SIG-M5 (cell line): ENCODE data around the gene SALL3.

Experiments
- DNase-seq: peaks from one replicate; lab custom pipeline; 2025; lab: John Stamatoyannopoulos, UW

The SALL3 gene

DNA sequence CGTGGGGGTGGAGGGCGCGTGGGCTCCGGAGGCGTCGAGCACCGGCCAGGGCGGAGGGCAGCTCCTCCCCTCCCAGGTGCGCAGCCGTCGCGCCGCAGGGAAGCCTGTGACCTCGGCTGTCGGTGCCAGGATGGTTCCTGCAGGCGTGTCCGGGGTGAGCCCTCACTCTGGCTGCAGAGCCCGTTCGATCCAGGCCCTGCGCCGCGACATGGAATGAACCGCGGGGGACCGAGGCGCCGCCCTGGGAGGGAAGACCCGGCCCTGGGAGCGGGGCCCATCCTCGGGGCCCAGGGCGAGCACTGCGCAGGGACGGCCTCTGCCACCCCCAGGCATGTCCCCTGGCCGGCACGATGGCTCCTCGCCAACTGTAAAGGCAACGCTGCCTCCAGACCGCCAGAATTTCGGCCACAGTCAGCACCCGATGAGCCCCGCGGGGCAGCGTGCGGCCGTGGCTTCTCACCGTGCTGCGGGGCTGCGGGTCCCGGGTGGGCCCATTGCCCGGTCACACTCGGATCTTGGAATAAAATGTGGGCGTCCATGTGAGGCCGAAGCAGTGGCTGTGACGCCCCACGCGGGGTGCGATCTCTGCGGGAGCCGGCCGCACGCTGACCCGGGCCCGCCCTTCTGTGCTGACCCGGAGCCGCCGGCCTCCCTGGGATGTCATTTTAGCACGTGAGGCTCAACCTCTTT lies 26.6 kb downstream of the SALL3 start:
- DNase-seq, result no peak

DNA sequence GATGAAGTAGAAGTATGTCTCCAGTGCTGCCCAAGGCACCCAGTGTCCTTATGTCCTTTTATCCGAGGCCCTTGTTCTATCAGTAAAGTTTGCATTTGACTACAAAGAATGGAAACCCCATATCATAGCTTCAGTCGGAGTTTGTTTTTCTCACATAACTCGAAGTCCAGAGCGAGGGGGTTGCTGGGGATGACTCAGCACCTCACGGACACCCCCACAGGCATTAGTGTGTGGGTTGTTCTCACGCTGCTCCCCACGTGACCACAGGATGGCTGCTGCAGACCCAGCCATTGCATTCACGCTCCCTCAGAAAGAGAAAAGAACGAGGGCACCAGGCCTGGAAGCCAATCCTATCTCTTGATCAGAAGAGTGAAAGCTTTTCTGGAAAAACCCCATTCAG lies 27.8 kb downstream of the SALL3 start:
- no peak for DNase-seq

DNA sequence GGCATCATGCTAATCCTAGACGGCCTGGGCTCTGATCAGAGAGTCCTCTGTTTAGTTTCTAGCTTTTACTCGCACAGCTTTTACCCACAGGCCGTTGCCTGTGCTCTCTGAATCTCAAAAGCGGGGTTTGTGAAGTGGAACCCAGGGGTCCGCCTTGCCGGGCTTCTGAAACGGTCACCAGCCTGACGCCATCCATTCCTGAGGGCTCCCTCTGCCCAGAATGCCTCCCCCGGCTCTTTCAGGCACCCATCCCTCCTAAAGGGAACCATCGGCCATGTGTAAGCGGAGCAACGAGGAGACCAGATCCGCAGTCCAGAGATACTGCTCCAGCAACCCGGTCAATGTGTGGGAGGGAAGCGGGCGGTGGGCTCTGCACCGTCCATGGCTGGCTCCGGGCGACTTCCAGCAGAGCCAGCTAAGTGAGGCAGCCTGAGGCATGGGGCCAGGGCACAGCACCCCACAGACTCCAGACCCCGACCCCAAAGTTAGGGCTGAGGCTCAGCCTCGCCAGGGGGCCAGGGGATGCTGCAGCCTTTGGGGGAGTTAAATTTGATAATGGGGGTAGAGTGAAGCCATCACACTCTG lies 28.8 kb downstream of the SALL3 start:
- no peak for DNase-seq

DNA sequence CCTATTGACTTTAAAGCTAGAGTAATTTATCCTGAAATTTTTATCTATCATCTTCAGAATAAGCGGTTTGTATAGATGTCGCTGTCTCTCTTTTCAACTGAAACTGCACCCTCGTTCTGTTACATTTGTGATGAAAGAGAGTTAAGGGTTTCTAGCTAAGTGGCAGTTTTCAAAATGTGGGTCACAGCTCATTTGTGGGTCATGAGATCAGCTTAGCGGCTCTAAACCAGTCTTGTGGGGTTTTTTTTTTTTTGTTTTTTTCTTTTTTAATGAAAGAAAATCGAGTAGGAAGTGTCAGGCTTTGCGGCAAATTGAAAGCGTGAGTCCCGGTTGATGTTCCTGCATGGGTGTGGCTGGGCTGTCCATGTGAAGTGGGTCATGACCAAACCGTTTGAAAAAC lies 31.2 kb downstream of the SALL3 start:
- DNase-seq, result no peak

DNA sequence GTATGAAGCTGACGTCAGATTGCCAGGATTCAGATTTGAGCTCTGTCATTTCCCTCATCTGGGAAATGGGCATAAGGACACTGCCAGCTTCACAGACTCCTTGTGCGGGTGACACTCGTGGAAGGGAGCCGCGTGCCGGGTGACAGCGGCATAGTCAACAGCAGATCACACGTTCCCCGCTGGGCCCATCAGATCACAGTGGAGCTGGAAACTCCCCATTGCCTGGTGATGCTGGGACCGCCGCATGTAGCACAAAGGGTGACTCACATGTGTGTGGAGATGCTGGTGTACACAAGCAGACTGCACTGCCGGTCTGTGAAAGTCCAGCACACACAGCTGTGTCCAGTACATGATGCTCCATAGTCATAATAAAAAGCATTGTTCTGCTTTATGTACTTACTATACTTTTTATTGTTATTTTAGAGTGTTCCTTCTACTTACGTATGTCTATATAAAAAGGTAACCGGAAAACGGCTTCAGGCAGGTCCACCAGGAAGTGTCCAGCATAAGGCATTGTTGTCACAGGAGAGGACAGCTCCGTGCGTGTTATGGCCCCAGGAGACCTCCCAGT lies 31.8 kb downstream of the SALL3 start:
- no peak for DNase-seq

DNA sequence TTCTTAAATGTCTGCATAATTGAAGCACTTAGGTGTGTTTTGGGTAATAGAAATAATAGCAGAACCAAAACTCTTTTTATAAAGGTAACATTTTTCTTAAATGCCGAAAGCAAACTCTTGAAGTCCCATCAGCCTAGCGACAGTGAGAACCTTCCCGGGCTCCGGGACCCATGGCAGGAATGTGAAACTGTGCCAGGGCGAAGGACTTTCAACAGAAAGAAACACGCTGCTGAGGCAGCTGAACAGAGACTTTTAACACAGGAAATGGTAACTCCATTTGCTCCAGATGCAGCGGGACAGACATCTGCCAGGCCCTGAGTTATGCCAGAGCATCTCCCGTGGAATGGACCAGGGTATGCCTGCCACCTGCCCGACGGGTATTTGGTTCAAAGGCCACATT lies 34.3 kb downstream of the SALL3 start:
- no peak for DNase-seq

DNA sequence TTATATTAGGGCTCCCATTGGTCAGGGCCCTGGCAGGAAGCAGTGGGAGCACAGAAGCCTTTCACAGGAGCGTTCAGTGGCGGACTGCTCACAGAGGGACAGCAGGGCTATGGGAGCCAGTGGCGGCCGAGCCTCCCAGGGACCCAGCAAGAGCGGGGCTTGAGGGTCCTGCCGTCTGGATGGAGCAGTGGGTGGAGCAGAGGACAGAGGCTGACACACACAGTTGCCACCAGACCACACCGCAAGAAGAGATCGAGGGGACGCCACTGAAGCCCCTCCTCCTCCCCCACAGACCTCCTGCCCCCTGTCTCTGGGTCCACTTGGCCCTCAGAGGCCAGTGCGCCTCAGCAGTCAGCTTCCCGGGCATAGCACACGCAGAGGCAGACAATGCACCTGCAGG lies 39.3 kb downstream of the SALL3 start:
- DNase-seq, result no peak

DNA sequence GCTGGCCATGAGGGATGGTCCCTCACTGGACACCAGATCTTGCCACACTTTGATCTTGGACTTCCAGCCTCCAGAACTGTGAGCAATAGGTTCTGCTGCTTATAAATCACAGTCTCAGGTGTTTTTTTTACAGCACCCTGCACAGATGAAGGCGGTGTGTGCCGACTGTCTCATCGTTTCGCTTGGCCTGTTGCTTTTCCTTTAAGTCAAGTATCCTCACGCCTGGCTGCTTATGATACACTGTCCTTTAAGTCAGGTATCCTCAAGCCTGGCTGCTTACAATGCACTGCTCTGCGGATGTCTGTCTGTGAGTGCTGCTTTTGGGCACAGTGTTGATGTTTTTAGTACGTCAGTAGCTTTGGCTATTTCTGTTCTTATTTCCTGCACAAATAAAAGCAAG lies 40.3 kb downstream of the SALL3 start:
- no peak for DNase-seq

DNA sequence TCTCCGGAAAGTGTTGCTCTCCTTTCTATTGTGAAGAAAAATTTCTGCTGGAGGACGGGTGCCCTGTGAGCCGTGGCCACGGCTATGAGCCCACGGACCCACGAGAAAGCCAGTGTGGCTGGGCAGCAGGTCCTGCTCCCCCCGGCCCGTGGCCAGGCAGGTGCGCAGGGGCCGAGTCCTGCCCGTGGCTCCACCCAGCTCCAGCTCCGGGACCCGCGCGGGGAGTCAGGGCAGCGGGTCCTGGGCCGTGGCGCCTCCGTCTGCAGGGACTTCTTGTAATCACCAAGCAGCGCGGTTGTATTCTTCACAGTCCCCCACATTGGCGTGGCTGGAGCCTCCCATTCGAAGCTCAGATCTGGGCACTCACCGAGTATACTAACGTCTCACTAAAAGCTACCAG lies 43.0 kb downstream of the SALL3 start:
- no peak for DNase-seq

DNA sequence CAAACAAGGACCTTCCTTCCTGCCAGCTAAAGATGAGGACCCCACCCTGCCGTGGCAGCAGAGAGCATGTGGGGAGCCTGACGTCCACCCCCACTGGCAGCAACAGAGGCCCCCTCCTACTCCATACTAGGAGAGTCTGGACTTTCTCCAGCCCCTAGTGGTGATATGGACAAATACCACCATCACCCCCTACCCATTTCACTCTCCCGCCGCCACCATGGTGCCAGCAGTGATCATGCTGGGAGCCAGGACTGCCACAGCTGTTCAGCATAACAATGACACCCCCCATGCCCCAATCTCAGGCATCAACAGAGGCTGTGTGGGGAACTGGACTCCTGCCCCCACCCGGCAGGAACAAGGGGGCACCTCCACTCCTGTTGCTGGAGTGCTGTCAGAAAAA lies 46.9 kb downstream of the SALL3 start:
- DNase-seq, result no peak

DNA sequence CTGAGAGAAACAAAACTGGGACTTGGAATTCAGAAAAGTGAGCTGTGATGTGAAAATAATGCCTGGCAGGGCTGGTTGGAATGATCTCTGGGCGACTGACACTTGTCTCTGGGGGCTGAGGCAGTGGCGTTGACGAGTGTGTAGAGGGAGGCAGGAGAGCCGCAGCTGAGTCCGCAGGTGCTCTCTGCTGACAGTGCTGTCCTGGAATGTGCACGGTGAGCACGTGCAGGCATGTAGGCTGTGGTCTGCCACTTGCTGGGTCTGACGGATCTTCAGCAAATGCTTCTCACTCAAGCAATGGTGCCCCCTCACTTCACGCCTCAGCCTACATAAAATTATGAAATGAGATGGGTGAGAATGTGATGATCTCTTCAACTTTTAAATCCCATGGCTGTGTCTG lies 51.1 kb downstream of the SALL3 start:
- DNase-seq, result no peak

DNA sequence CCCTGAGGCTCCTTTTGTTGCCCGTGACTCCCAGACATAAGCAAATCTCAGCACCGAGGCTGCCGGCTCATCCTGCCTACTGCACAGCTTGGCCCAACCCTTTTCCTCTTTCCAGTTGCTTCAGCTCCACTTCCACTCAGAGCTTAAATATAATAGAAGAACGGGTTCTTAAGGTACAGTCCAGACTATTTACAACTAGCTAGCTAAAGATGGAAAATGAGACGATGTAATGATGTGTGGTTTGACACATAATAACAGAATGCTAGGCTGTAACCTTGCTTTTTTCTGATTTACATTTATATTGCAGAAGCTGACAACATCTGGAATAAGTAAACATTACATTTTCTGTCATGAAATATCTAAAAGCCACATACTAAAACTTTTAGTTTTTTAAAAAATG lies 62.7 kb downstream of the SALL3 start:
- no peak for DNase-seq

DNA sequence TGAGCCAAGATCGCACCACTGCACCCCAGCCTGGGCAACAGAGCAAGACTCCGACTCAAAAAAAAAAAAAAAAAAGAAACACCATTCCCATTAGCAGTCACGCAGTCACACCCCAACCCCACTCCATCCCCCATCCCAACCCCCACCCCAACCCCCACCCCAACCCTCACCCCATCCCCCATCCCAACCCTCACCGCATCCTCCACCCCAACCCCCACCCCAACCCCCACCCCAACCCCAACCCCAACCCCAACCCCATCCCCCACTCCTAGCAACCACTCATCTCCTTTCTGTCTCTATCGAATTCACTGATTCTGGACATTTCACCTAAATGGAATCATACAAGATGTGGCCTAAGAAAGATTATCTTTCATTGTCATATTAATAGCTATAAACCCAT lies 63.7 kb downstream of the SALL3 start:
- no peak for DNase-seq

DNA sequence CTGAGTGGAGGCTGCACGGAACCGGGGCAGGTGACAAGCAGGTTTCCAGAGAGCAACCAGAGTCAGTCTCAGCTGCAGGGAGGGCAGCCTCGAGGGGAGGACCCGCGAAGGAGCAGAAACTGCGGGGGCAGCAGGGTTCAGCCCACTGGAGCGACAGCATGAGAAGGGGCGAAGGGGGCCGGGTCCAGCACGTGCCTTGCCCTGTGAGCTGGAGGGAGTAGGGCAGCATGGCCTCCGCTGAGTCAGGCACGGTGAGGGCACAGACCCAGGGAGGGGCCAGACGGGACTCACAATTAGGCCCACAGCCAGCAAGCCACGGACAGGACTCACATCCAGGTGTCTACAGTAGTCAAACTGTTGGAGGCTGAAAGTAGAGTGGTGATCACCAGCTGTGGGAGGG lies 66.9 kb downstream of the SALL3 start:
- DNase-seq, result no peak

DNA sequence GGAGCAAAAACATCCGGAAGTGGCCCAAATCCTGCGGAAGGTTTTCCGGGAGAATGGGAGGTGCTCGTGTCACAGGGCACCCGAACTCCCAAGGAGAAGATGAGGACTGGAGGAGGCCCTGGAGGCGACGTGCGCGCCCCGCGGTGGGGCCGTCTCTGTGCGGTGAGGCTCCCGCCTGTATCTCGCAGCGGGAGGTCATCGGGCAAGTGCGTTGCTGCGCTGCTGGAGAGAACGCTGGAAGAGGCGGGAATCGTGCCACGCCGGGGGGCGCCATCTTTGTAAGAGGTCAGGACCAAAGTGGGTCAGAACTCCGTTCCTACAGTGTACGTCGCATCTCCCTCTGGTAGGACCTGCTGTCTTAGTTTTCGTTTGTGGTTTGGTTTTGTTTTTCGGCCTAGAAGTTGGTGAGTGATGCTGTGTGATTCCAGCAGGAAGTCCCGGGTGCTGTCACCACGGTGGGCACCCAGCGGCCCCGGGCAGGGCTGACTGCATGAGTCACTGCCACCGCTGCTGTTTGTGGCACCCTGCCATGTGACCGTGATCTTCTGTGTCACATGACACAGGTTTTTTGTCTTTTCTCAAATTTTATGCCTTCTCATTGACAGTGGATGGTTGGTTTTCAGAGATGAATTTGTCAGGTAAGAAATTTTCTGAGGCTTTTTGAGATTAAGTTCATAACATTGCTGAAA lies 68.1 kb downstream of the SALL3 start:
- DNase-seq, result no peak

DNA sequence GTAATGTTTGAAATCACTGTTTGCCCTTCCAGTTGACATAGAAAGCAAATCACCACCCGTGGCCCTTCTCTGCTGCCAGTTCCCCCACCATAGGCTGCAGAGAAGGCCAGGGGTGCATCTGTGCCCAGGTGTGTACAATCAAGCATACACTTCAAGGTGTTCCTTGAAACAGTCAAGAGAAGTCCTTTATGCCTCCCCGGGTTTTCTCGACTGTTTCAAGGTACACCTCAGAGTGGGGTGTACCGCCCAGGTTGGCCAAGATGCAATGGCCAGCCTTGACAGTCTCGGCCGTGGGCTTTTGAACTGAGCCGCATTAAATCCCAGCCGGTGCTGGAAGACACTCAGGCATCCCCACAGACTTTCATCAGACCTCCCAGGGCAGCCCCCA lies 68.6 kb downstream of the SALL3 start:
- no peak for DNase-seq

DNA sequence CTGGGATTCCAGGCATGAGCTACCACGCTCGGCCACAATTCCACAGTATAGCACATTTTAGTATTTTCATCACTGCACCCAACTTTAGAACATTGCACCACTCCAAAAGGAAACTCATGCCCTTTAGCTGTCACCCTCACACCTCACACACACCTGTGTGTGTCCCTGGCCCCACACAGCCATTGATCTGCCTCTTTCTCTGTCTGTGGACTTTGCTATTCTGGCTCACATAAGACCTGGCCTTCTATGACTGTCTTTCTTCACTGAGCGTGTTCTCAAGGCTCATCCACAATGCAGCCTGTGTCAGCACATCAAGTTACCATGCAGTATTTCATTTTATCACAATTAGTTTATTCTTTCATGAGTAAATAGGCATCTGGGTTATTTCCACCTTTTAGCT lies 69.9 kb downstream of the SALL3 start:
- no peak for DNase-seq
